ENCODE data around the gene SUN1. TPM values are rescaled to one million over a fixed set of nuclear protein-coding genes. Genes with fewer than 3 reads are reported as not detected.
A peak's percentile ranks its signal among the peaks of the same experiment; 100 is the strongest.

The SUN1 gene
- total and polyA plus RNA-seq, 4 donors = 24.8 to 162 (median 40.1) TPM

- H3K4me3 ChIP-seq (ENCODE audit: low read depth in 1 of 3, low read length in 3 of 3) = no peak overlapping the region
- peaks cover 4 to 55% (median 35%) of the 10 kb centered on the region in 4 donors for H3K4me1 ChIP-seq (ENCODE audit: control insufficient read depth in 4 of 4, insufficient read depth in 4 of 4, low read length in 3 of 4)
- 85% methylated on average over 7 of the region's 7 CpGs for WGBS
- H3K27ac ChIP-seq (ENCODE audit: low read depth in 1 of 2, low read length in 2 of 2) = peak overlapping the region; percentile 14 to 30
- H3K9me3 ChIP-seq (ENCODE audit: control insufficient read depth in 4 of 4, low read length in 3 of 4) = no peaks in the 10 kb centered on the region
- DNase-seq (ENCODE audit: low spot score) = no peak
- TF ChIP-seq EGR1 (IDR thresholded peaks at IDR 0.05; ENCODE audit: low read depth in 2 of 2) = no peak
- TF ChIP-seq, protein P1, sequence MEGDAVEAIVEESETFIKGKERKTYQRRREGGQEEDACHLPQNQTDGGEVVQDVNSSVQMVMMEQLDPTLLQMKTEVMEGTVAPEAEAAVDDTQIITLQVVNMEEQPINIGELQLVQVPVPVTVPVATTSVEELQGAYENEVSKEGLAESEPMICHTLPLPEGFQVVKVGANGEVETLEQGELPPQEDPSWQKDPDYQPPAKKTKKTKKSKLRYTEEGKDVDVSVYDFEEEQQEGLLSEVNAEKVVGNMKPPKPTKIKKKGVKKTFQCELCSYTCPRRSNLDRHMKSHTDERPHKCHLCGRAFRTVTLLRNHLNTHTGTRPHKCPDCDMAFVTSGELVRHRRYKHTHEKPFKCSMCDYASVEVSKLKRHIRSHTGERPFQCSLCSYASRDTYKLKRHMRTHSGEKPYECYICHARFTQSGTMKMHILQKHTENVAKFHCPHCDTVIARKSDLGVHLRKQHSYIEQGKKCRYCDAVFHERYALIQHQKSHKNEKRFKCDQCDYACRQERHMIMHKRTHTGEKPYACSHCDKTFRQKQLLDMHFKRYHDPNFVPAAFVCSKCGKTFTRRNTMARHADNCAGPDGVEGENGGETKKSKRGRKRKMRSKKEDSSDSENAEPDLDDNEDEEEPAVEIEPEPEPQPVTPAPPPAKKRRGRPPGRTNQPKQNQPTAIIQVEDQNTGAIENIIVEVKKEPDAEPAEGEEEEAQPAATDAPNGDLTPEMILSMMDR (IDR thresholded peaks at IDR 0.05; ENCODE audit: low read depth, low read length, missing input control) = no peak
- no peak for TF ChIP-seq FOXA1 (IDR thresholded peaks at IDR 0.05)
- TF ChIP-seq SP1 (IDR thresholded peaks at IDR 0.05) = no peak
- no peak for TF ChIP-seq MAX (IDR thresholded peaks at IDR 0.05)
- no peak for TF ChIP-seq GABPA (IDR thresholded peaks at IDR 0.05 in 1 of 2, conservative IDR thresholded peaks at IDR 0.05 in 1 of 2)
- no peak for TF ChIP-seq RXRA (IDR thresholded peaks at IDR 0.05)
- no peak for TF ChIP-seq JUND (IDR thresholded peaks at IDR 0.05)
- TF ChIP-seq ATF3 (IDR thresholded peaks at IDR 0.05) = no peak
- TF ChIP-seq HNF4A (conservative IDR thresholded peaks at IDR 0.05) = no peak
- no peaks in the 10 kb centered on the region for H3K27me3 ChIP-seq (ENCODE audit: control insufficient read depth in 4 of 4, insufficient read depth in 4 of 4, low read length in 3 of 4)
- no peaks in the 10 kb centered on the region for H3K36me3 ChIP-seq (ENCODE audit: control insufficient read depth in 4 of 4, insufficient read depth in 3 of 4, low read depth in 1 of 4, low read length in 3 of 4)
- no peak overlapping the region for H3K9ac ChIP-seq (ENCODE audit: low read depth in 1 of 2, low read length in 2 of 2)
Observed at GRCh38 chr7:824081-824480, 8.2 kb upstream of the SUN1 start.

- Histone ChIP-seq H3K4me3 (ENCODE audit: low read depth in 1 of 3, low read length in 3 of 3) (no peak overlapping the region), H3K9me3 (ENCODE audit: control insufficient read depth in 4 of 4, low read length in 3 of 4) (no peaks in the 10 kb centered on the region), H3K36me3 (ENCODE audit: control insufficient read depth in 4 of 4, insufficient read depth in 3 of 4, low read depth in 1 of 4, low read length in 3 of 4) (no peaks in the 10 kb centered on the region), H3K27me3 (ENCODE audit: control insufficient read depth in 4 of 4, insufficient read depth in 4 of 4, low read length in 3 of 4) (no peaks in the 10 kb centered on the region), H3K27ac (ENCODE audit: low read depth in 1 of 2, low read length in 2 of 2) (peak overlapping the region in 1 of 2 donors; percentile 30), H3K9ac (ENCODE audit: low read depth in 1 of 2, low read length in 2 of 2) (peak overlapping the region in 1 of 2 donors; percentile 7), H3K4me1 (ENCODE audit: control insufficient read depth in 4 of 4, insufficient read depth in 4 of 4, low read length in 3 of 4) (peaks cover 4 to 55% (median 35%) of the 10 kb centered on the region in 4 donors)
- TF ChIP-seq GABPA (IDR thresholded peaks at IDR 0.05 in 1 of 2, conservative IDR thresholded peaks at IDR 0.05 in 1 of 2) = no peak
- TF ChIP-seq MAX (IDR thresholded peaks at IDR 0.05) = no peak
- peak in 1 of 2 donors; percentile 10 for TF ChIP-seq HNF4A (conservative IDR thresholded peaks at IDR 0.05)
- no peak for DNase-seq (ENCODE audit: low spot score)
- 51% methylated on average over 11 of the region's 11 CpGs for WGBS
Observed at GRCh38 chr7:824664-825063, 7.6 kb upstream of the SUN1 start.

DNA sequence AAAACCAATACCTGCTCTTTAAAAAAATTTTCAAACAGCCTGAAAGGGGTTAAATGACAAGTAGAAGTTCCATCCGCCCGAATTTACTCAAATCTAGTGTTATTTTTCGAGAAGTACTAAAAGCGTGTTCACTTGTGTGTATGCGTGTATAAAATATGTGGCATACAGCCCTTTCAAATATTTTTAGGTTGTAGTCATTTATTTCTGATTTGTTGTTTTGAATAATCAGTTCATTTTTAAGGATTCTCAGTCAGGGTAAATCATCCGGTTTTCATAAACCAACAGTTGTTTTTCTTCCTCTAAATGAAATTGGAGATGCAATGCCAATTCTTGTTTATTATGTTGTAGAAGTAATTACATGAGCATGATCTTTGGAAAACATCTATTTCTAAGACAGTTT is 6.9 kb upstream of the SUN1 start:
- Histone ChIP-seq H3K9ac (ENCODE audit: low read depth in 1 of 2, low read length in 2 of 2) (no peak overlapping the region), H3K4me3 (ENCODE audit: low read depth in 1 of 3, low read length in 3 of 3) (no peak overlapping the region), H3K27me3 (ENCODE audit: control insufficient read depth in 4 of 4, insufficient read depth in 4 of 4, low read length in 3 of 4) (no peaks in the 10 kb centered on the region), H3K4me1 (ENCODE audit: control insufficient read depth in 4 of 4, insufficient read depth in 4 of 4, low read length in 3 of 4) (peaks cover 4 to 49% (median 28%) of the 10 kb centered on the region in 4 donors), H3K36me3 (ENCODE audit: control insufficient read depth in 4 of 4, insufficient read depth in 3 of 4, low read depth in 1 of 4, low read length in 3 of 4) (no peaks in the 10 kb centered on the region), H3K27ac (ENCODE audit: low read depth in 1 of 2, low read length in 2 of 2) (no peak overlapping the region), H3K9me3 (ENCODE audit: control insufficient read depth in 4 of 4, low read length in 3 of 4) (no peaks in the 10 kb centered on the region)
- TF ChIP-seq FOXA1 (IDR thresholded peaks at IDR 0.05) (no peak), SP1 (IDR thresholded peaks at IDR 0.05) (no peak), NR2F2 (IDR thresholded peaks at IDR 0.05) (no peak), RXRA (IDR thresholded peaks at IDR 0.05) (no peak)
- TF ChIP-seq, protein P1 (IDR thresholded peaks at IDR 0.05; ENCODE audit: low read depth, low read length, missing input control) = no peak
- DNase-seq (ENCODE audit: low spot score) = no peak
- WGBS = 83% methylated on average over 6 of the region's 6 CpGs
